ENCODE results near the gene TSPEAR.

DNA sequence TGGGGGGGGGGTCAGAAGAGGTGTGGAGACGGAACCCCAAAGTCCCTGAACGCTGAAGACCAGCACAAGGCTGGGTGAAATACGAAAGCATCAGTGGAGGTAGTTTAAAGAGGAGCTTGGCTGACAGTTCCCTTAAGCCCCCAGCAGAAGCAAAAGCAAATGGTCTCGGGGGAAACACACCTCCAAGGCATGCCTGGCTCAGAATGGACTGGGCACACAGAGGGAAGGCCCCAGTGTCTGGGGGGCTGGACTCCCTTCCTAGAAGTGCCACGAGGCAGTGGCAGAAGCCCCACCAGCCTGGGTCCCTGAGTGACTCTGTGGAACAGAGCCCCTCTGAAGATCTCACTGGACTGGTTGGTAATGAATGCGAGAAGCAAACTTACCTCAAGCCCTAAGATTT is 46.4 kb upstream of the TSPEAR start:
- TF ChIP-seq, protein P1, sequence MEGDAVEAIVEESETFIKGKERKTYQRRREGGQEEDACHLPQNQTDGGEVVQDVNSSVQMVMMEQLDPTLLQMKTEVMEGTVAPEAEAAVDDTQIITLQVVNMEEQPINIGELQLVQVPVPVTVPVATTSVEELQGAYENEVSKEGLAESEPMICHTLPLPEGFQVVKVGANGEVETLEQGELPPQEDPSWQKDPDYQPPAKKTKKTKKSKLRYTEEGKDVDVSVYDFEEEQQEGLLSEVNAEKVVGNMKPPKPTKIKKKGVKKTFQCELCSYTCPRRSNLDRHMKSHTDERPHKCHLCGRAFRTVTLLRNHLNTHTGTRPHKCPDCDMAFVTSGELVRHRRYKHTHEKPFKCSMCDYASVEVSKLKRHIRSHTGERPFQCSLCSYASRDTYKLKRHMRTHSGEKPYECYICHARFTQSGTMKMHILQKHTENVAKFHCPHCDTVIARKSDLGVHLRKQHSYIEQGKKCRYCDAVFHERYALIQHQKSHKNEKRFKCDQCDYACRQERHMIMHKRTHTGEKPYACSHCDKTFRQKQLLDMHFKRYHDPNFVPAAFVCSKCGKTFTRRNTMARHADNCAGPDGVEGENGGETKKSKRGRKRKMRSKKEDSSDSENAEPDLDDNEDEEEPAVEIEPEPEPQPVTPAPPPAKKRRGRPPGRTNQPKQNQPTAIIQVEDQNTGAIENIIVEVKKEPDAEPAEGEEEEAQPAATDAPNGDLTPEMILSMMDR (IDR thresholded peaks at IDR 0.05) = no peak
- TF ChIP-seq ZFX (IDR thresholded peaks at IDR 0.05; ENCODE audit: borderline replicate concordance) = no peak

Data from 22Rv1 (cell line).